H1 (cell line): ENCODE measurements around the gene PIGA.

Experiments
- CHD7 ChIP-seq: fragments of 300-600 bp; sonication (generic); IDR thresholded peaks from 2 replicates; pipeline ENCODE4 v1.7.1; 2012; ENCODE audit warnings: low read length, moderate library complexity, mild to moderate bottlenecking, inconsistent platforms; ENCODE audit not compliant: insufficient replicate concordance
- CTCF ChIP-seq, 3 experiments: IDR thresholded peaks; 1 replicate in 2 of 3; 2 replicates in 1 of 3; pipeline versions ENCODE4 v1.5.1 to v1.6.1; 2011; ENCODE audit warnings: low read length in 3 of 3, mild to moderate bottlenecking in 3 of 3, inconsistent platforms in 2 of 3, low read depth in 1 of 3, moderate library complexity in 1 of 3; ENCODE audit not compliant: insufficient read depth in 1 of 3; ENCODE audit errors: control extremely low read depth in 1 of 3
- EP300 ChIP-seq, 2 experiments: IDR thresholded peaks; 1 replicate in 1 of 2; 2 replicates in 1 of 2; pipeline ENCODE4 v1.6.1; 2011 to 2012; ENCODE audit warnings: low read depth in 2 of 2, low read length in 2 of 2, mild to moderate bottlenecking in 2 of 2, borderline replicate concordance in 1 of 2, inconsistent platforms in 1 of 2, moderate library complexity in 1 of 2
- KDM5A ChIP-seq: fragments of 200-600 bp; IDR thresholded peaks from 2 replicates; pipeline ENCODE4 v1.7.1; 2012; ENCODE audit warnings: mild to moderate bottlenecking, low read length, inconsistent platforms, mixed read lengths
- NRF1 ChIP-seq: IDR thresholded peaks from 2 replicates; pipeline ENCODE4 v1.6.1; 2011; ENCODE audit warnings: mild to moderate bottlenecking, low read depth, low read length, improper control_type of control experiment
- POLR2A ChIP-seq, 2 experiments: IDR thresholded peaks; 1 replicate in 1 of 2; 2 replicates in 1 of 2; pipeline ENCODE4 v1.6.1; 2011; ENCODE audit warnings: low read depth in 2 of 2, low read length in 2 of 2, mild to moderate bottlenecking in 2 of 2; ENCODE audit errors: control extremely low read depth in 1 of 2
- POLR2AphosphoS5 ChIP-seq: IDR thresholded peaks from 2 replicates; pipeline ENCODE4 v1.6.1; 2011; ENCODE audit warnings: low read depth, low read length
- SIN3A ChIP-seq, 2 experiments: IDR thresholded peaks in 1 of 2; conservative IDR thresholded peaks in 1 of 2; 2 replicates each; pipeline ENCODE4 v1.6.1; 2011 to 2012; ENCODE audit warnings: low read length in 2 of 2, improper control_type of control experiment in 1 of 2, low read depth in 1 of 2, mild to moderate bottlenecking in 1 of 2
- SIX5 ChIP-seq: IDR thresholded peaks from 2 replicates; pipeline ENCODE4 v1.6.1; 2011; ENCODE audit warnings: mild to moderate bottlenecking, low read depth, low read length

GRCh38 chrX:15358533-15358932 is 23.2 kb upstream of the PIGA start:
- no peak for TF ChIP-seq CTCF (IDR thresholded peaks at IDR 0.05; ENCODE audit: control extremely low read depth in 1 of 3, insufficient read depth in 1 of 3, low read depth in 1 of 3, low read length in 3 of 3)
- no peak for TF ChIP-seq POLR2AphosphoS5
- TF ChIP-seq NRF1 = no peak
- no peak for TF ChIP-seq KDM5A
- TF ChIP-seq POLR2A (IDR thresholded peaks at IDR 0.05; ENCODE audit: control extremely low read depth in 1 of 2, low read depth in 2 of 2, low read length in 2 of 2) = no peak
- no peak for TF ChIP-seq CHD7
- no peak for TF ChIP-seq SIN3A (conservative IDR thresholded peaks at IDR 0.05 in 1 of 2, IDR thresholded peaks at IDR 0.05 in 1 of 2; ENCODE audit: low read depth in 1 of 2, low read length in 2 of 2)
- no peak for TF ChIP-seq EP300 (IDR thresholded peaks at IDR 0.05; ENCODE audit: borderline replicate concordance in 1 of 2, low read depth in 2 of 2, low read length in 2 of 2)
- TF ChIP-seq SIX5 = no peak
